Activated naive CD4-positive, alpha-beta T cell treated with anti-CD3 and anti-CD28 coated beads, Interleukin-2, amount 50 U/mL, for 24 hours (primary cell): ENCODE results near the gene AGO4.
A peak's percentile ranks its signal among the peaks of the same experiment; 100 is the strongest.
"Not testable (repeated sequence)": the region's sequence is repeated elsewhere in the genome, so short reads cannot be mapped to it uniquely, and the experiment has no call there.

Source experiments
- H3K27ac Mint-ChIP-seq: one replicate; pipeline ENCODE4 v1.8.0; 2021; ENCODE audit warnings: mild to moderate bottlenecking, mixed read lengths
- H3K27me3 Mint-ChIP-seq: one replicate; pipeline ENCODE4 v1.8.0; 2021; ENCODE audit warnings: mixed read lengths
- H3K36me3 Mint-ChIP-seq: one replicate; pipeline ENCODE4 v1.8.0; 2021; ENCODE audit warnings: mixed read lengths
- H3K4me1 Mint-ChIP-seq: one replicate; pipeline ENCODE4 v1.8.0; 2021; ENCODE audit warnings: mixed read lengths
- H3K4me3 Mint-ChIP-seq: one replicate; pipeline ENCODE4 v1.8.0; 2021; ENCODE audit warnings: mild to moderate bottlenecking, mixed read lengths
- H3K9me3 Mint-ChIP-seq: one replicate; pipeline ENCODE4 v1.8.0; 2021; ENCODE audit warnings: mixed read lengths

AGO4 gene

DNA sequence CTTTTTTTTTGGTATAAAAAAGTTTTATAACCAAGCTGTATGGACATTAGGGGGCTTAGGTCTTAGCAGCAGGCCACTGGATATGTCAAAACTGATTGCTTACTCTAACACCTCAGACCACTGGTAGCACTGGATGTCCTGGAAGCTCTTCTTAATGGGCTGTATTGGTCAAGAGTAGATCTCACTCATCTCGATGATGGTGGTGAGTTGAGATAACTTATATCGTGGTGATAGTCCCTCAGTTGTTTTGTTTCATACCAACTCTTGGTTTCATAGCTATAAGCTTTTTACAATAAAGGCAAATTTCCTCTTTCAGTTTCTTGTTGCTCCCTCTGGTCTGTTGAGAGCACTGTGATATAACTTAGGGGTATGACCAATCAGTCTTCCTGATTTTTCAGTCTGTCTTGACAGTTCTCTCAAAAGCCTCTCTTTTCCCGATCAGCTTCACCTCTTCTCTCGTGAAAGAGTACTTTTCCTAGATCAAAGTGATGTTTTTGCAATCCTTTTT, 65.5 kb downstream of the AGO4 start:
- H3K9me3 Mint-ChIP-seq = no peaks in the 10 kb centered on the region
- no peak overlapping the region for H3K4me3 Mint-ChIP-seq
- no peak overlapping the region for H3K27ac Mint-ChIP-seq
- H3K27me3 Mint-ChIP-seq = no peaks in the 10 kb centered on the region
- no peaks in the 10 kb centered on the region for H3K4me1 Mint-ChIP-seq
- no peaks in the 10 kb centered on the region for H3K36me3 Mint-ChIP-seq

DNA sequence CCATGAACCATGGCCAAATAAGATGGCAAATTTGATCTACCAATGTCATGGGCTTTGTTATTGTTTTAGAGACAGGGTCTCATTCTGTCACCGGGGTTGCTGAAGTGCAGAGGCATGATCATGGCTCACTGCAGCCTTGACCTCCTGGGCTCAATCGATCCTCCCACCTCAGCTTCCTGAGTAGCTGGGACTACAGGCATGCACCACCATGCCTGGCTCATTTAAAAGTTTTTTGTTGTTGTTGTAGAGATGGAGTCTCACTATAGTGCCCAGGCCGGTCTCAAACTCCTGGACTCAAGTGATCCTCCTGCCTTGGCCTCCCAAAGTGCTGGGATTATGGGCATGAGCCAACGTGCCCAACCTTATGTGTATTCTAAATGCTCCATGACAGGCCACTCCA, 66.3 kb downstream of the AGO4 start:
- H3K27ac Mint-ChIP-seq, H3K4me3 Mint-ChIP-seq, H3K9me3 Mint-ChIP-seq, H3K4me1 Mint-ChIP-seq, H3K36me3 Mint-ChIP-seq, H3K27me3 Mint-ChIP-seq: not testable (repeated sequence)

DNA sequence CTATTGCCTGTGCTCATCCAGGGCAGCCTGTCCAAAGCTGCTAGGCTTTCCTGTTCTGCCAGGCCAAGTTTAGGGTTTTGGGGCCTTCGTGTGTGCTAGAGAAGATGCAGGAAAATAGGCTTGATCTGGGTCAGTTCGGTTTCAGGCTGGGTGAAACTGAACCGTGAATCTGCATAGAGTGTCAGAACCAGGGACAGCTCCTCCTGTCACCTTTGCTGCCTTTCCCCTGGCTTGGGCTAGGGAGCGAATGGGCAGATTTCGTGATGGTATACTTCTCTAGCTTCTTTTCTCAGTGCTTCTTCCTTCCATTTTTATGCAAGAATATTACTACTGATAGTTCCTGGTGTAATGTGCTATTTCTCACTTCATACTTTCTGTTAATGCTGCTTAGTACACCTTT, 69.2 kb downstream of the AGO4 start:
- Mint-ChIP-seq H3K36me3 (no peaks in the 10 kb centered on the region), H3K27me3 (no peaks in the 10 kb centered on the region), H3K4me3 (no peak overlapping the region), H3K27ac (no peak overlapping the region), H3K4me1 (peaks cover 4% of the 10 kb centered on the region), H3K9me3 (no peaks in the 10 kb centered on the region)

DNA sequence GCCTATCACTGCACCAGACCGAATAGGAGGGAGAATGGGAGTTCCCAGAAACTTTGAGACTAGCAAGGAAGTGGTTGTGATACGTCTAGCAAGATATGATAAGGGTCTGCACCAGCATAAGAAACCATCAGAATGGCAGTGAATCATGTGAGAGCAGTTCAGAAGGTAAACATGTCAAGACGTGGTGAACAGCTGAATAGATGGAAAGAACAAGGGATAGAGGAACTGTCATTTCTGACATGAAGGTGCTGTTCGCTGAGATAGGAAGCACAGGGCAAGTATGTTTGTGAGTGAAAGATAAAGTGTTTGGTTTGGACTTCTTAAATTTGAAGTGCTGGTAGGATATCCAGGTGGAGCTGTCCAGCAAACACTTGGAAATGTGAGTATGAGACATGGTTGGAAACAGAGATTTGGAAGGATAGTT, 74.0 kb downstream of the AGO4 start:
- Mint-ChIP-seq H3K9me3 (no peaks in the 10 kb centered on the region), H3K4me3 (peak overlapping the region; percentile 23), H3K36me3 (no peaks in the 10 kb centered on the region), H3K27me3 (no peaks in the 10 kb centered on the region), H3K4me1 (peaks cover 45% of the 10 kb centered on the region), H3K27ac (no peak overlapping the region)

DNA sequence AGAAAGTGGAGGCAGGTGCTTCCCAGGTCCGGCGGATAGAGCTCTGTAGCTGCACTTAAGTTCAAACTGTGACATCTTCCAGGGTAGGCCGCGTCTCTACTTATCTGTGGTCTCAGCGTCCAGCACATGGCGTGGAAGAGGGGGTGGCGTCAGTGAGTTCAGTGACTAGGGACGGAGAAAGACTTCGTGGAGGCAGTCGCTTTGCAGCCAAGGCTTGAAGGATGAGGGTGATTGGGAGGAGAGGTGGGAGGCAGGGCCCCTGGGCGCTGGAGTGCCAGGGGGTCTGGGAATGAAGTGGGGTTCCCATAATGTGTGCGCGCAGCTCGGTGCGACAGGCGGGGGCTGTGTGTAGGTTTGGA, 74.7 kb downstream of the AGO4 start:
- H3K9me3 Mint-ChIP-seq = no peaks in the 10 kb centered on the region
- peak overlapping the region; percentile 23 for H3K4me3 Mint-ChIP-seq
- H3K4me1 Mint-ChIP-seq = peaks cover 52% of the 10 kb centered on the region
- H3K27ac Mint-ChIP-seq = peak overlapping the region; percentile 79
- H3K36me3 Mint-ChIP-seq = no peaks in the 10 kb centered on the region
- no peaks in the 10 kb centered on the region for H3K27me3 Mint-ChIP-seq

DNA sequence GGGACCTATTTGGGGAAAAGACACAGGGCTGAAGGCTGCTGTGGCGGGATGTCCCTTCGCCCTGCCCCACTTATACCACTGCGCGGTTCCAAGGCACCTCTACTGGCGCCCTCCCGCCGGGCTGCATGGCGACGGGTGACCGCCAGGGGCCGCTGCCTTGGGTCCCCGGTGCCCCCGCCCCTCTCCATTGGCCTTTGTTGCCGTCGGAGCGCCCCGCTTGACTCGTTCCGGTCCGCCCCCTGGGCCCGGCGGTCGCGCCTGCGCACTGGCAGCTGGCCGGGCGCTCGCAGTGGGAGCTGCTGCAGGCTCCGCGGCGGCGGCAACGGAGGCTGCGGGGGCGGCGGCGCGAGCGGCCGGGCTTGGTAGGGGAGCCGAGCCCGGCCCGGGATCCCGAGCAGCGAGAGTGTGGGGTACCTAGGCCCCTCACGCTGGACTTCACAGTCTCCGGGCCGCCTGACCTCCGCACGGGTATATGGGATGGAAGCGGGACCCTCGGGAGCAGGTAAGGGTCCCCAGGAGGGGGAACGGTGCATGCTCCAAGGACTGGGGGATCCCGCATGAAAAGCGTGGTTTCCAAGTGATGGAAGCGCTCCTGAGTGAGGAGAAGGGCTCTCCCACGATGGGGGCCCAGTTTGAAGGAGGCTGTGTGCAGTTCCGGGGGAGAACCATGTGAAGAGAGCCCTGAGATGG, 75.3 kb downstream of the AGO4 start, which contains the start of gene AGO1:
Gene AGO1, plus strand, starts transcription at position 265 of the 690 bp plus-strand sequence. Its CDS starts 213 bp downstream, at position 478.
- H3K4me3 Mint-ChIP-seq = peak within 1 kb of the TSS; percentile 95
- no peaks in the 10 kb centered on the region for H3K9me3 Mint-ChIP-seq
- no peaks in the 10 kb centered on the region for H3K36me3 Mint-ChIP-seq
- H3K4me1 Mint-ChIP-seq = peaks cover 56% of the 10 kb centered on the region
- no peaks in the 10 kb centered on the region for H3K27me3 Mint-ChIP-seq
- peak within 1 kb of the TSS; percentile 79 for H3K27ac Mint-ChIP-seq

DNA sequence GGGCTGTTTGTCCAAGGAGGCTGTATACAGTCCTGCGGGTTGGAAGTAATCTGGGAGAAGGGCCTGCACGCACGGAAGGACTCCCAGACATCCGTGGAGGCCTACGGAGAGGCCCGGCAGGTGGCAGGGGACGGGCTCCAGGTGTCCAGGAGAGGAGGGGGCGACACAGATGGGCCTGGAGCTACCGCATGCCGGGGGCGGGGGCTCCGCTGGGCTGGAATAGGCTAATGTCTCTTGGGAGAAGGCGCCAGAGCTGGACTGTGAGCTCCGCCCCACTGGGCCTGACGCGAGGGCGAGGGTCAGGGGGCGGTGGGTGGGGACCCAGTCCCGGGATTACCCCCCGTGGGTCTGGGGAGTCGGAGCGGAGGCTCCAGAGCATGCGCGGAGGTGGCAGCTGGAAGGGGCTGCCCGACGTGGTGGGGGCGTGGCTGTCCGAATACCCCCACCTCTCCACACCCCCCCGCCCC, 75.9 kb downstream of the AGO4 start:
- Mint-ChIP-seq H3K27me3 (no peaks in the 10 kb centered on the region), H3K9me3 (no peaks in the 10 kb centered on the region), H3K4me1 (peaks cover 59% of the 10 kb centered on the region), H3K4me3 (peak overlapping the region; percentile 95), H3K27ac (peak overlapping the region; percentile 79), H3K36me3 (peaks cover 4% of the 10 kb centered on the region)

DNA sequence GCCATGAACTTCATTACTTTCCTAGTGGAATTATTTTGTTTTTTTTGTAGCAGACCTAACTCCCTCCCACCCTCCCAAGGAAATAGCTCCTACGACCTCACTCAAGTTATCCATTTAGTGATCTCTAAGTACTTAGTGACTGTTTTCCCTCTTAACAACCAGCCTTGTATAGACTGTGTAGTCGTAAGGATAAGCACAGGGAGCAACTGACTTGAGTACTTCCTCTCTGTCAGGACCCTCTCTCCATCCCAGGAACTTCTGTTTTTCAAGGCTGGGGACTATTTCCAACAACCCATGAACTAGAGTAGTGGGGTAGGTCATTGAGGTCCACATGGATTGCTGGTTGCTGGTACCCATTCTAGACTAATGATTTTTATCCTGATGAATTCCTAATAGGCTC, 77.1 kb downstream of the AGO4 start:
- H3K27me3 Mint-ChIP-seq = no peaks in the 10 kb centered on the region
- no peak overlapping the region for H3K27ac Mint-ChIP-seq
- peaks cover 6% of the 10 kb centered on the region for H3K36me3 Mint-ChIP-seq
- H3K4me3 Mint-ChIP-seq = peak overlapping the region; percentile 95
- H3K9me3 Mint-ChIP-seq = no peaks in the 10 kb centered on the region
- peaks cover 62% of the 10 kb centered on the region for H3K4me1 Mint-ChIP-seq

DNA sequence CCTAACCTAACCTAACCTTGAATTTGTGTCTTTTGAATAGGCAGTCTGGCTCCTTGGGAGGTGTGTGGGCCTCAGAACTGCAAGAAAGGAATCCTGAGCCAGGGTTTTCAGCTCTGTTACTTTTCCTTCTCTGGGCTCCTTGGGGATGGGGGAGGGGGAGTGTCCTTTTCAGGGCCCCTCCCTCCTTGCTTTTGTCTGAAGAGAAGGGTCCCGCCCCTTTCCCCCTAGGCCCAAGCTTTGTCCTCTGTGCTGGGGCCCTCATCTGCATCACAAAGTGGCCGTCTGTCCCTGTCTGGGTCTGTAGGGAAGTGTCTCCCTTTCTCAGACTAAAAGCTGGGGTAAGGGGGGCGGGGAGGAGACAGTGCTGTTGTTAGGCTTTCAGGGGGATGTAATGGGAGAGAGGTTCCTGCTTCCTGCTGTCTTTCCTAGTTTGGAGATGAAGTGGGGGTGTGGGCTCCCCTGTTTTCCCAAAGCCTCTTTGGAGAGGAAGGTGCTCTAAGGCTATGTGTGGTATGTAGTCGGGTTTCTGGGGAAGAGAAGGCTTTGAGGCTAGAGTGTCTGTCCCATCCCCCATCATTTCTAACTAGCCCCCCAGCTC, 78.2 kb downstream of the AGO4 start:
- H3K36me3 Mint-ChIP-seq = peaks cover 7% of the 10 kb centered on the region
- H3K9me3 Mint-ChIP-seq = no peaks in the 10 kb centered on the region
- no peak overlapping the region for H3K27ac Mint-ChIP-seq
- H3K4me3 Mint-ChIP-seq = no peak overlapping the region
- H3K4me1 Mint-ChIP-seq = peaks cover 62% of the 10 kb centered on the region
- H3K27me3 Mint-ChIP-seq = no peaks in the 10 kb centered on the region

DNA sequence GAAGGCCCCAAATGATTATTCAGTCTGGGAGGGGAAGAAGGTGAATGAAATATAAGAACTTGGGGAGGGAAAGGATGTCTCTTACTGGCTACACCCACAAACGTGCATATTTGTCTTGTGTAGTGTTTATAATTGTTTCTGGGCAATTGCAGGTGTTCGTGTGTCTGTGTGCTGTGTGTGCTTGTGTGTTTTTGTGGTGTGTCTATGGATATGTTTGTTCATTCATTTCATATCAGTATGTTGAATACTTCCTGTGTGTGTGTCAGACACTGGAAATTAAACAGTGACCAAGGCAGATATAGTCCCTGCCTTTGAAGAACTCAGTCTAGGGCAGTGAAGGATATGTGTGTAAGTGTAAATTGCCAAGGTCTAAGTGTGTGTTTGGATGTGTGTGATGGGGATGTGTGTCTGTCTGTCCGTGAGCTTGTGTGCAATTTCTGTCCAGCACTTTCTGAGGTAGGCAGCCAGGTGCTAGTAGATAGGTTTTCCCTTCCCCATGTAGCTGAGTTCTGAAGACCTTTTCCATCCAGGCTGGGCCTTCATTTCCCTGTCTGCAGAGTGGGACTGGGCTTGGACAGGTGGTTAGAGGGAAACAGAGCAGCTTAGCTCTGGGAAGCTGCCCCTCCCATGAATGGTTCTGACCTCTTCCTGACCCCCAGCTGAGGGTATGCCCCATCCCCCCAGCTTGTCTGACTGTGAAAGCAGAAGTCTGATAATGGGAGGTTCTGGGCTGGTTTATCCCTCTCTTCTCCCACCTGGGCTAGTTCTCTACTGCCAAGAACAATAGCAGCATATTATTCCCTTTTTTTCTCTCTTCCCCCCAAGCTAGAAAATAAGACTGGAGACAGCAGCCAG, 79.0 kb downstream of the AGO4 start:
- H3K27me3 Mint-ChIP-seq = no peaks in the 10 kb centered on the region
- no peaks in the 10 kb centered on the region for H3K9me3 Mint-ChIP-seq
- H3K4me3 Mint-ChIP-seq = no peak overlapping the region
- H3K36me3 Mint-ChIP-seq = peaks cover 7% of the 10 kb centered on the region
- H3K4me1 Mint-ChIP-seq = peaks cover 60% of the 10 kb centered on the region
- no peak overlapping the region for H3K27ac Mint-ChIP-seq

DNA sequence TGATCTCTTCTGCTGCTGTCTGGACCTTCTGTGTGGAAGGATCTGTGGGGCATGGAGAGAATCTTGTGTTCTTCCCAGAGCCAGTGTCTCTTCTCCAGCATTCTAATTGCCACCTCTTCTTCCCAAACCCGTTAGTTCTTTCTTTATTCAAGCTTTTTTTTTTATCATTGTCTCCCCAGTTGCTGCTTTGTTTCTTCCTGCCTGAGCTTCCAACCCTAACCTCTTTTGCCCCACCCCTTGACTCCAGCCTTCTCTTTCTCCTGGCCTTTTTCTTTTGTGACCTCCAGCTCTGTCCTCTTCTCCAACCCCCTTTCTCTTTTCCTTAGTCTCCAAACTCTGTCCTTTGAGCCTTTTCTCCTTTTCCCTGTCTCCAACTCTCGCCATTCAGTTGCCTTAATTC, 79.7 kb downstream of the AGO4 start:
- Mint-ChIP-seq H3K4me3 (peak overlapping the region; percentile 42), H3K4me1 (peaks cover 53% of the 10 kb centered on the region), H3K27ac (peak overlapping the region; percentile 94), H3K27me3 (no peaks in the 10 kb centered on the region), H3K9me3 (no peaks in the 10 kb centered on the region), H3K36me3 (peaks cover 7% of the 10 kb centered on the region)

DNA sequence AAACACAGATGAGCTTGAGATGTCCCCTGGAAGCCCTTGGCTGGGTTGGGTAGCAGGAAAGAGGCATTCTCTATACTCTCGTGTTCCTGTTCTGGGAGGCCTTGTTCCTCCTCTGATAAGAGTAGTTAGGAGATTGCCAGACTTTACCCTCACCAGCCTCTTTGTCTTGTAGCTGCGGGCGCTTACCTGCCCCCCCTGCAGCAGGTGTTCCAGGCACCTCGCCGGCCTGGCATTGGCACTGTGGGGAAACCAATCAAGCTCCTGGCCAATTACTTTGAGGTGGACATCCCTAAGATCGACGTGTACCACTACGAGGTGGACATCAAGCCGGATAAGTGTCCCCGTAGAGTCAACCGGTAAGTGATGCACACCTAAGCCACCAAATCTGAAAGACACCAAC, 80.4 kb downstream of the AGO4 start:
- H3K4me3 Mint-ChIP-seq = no peak overlapping the region
- peaks cover 7% of the 10 kb centered on the region for H3K36me3 Mint-ChIP-seq
- no peaks in the 10 kb centered on the region for H3K9me3 Mint-ChIP-seq
- no peaks in the 10 kb centered on the region for H3K27me3 Mint-ChIP-seq
- no peak overlapping the region for H3K27ac Mint-ChIP-seq
- peaks cover 50% of the 10 kb centered on the region for H3K4me1 Mint-ChIP-seq

DNA sequence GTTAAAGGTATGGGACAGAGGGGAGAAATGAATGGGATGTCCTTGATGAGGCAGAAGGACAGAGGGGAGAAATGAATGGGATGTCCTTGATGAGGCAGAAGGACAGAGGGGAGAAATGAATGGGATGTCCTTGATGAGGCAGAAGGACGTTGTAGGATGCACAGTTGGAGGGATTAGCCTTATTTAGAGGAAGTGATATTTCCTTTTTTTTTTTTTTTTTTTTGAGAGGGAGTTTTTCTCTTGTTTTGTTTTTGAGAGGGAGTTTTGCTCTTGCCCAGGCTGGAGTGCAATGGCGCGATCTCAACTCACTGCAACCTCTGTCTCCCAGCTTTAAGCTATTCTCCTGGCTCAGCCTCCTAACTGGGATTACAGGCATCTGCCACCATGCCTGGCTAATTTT, 81.2 kb downstream of the AGO4 start:
- H3K27ac Mint-ChIP-seq, H3K36me3 Mint-ChIP-seq, H3K9me3 Mint-ChIP-seq, H3K4me3 Mint-ChIP-seq, H3K27me3 Mint-ChIP-seq: not testable (repeated sequence)
- H3K4me1 Mint-ChIP-seq = peaks cover 47% of the 10 kb centered on the region

DNA sequence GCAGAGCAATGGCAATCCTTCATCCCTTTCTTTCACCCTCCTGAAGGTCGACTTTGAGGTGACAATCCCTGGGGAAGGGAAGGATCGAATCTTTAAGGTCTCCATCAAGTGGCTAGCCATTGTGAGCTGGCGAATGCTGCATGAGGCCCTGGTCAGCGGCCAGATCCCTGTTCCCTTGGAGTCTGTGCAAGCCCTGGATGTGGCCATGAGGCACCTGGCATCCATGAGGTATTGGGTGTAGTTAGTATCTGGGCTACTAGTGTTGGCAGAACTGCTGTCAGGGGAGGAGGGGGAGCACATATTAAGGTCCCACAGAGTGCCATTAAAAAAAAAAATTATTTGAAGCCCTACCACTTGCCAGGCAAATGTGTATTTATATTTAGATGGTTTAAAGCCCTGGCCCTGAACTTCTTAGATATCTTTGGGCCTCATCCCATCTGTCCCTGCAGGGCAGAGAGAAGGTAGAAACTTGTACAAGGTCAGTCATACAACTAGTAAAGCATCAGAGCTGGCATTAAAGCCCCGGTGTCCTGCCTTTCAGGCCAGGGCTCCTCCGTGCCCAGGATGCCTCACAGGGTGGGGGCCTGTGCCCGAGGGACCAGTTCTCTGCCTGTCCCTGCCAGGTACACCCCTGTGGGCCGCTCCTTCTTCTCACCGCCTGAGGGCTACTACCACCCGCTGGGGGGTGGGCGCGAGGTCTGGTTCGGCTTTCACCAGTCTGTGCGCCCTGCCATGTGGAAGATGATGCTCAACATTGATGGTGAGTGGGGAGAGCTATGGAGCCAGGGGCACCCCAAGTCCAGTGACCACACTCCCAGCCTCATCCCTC, 85.4 kb downstream of the AGO4 start:
- Mint-ChIP-seq H3K27me3 (no peaks in the 10 kb centered on the region), H3K27ac (no peak overlapping the region), H3K4me3 (no peak overlapping the region)

DNA sequence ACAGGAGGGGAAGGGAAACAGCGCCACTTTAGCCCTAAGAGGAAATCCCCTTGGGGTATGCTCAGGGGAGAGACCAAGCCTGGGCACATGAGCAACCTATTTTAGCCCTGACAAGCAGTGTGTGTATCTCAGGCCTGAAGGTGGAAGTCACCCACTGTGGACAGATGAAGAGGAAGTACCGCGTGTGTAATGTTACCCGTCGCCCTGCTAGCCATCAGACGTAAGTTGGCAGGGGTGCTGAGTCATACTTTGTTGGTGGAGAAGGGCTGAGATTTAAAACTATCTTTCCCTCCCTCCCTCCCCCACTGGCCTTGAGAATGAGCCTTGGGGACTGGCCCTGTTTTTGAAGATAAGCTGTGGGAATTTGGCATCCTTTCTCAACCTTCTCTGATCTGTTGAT, 86.4 kb downstream of the AGO4 start:
- Mint-ChIP-seq H3K4me3 (no peak overlapping the region), H3K27ac (peak overlapping the region; percentile 91), H3K36me3 (peaks cover 12% of the 10 kb centered on the region)

More for the DNA sequence above, 85.4 kb downstream of the AGO4 start:
- H3K4me1 Mint-ChIP-seq = peaks cover 10% of the 10 kb centered on the region
- H3K36me3 Mint-ChIP-seq = peaks cover 18% of the 10 kb centered on the region
- H3K9me3 Mint-ChIP-seq = no peaks in the 10 kb centered on the region

More for the DNA sequence above, 86.4 kb downstream of the AGO4 start:
- no peaks in the 10 kb centered on the region for H3K27me3 Mint-ChIP-seq
- H3K9me3 Mint-ChIP-seq = no peaks in the 10 kb centered on the region
- peaks cover 4% of the 10 kb centered on the region for H3K4me1 Mint-ChIP-seq
